Fibroblast of pulmonary artery (primary cell): ENCODE measurements around the gene SLC6A3.

Experiments used
- DNase-seq: peaks from one replicate; pipeline ENCODE4 v3.0.0-alpha.2; 2010; ENCODE audit warnings: low read depth
- H3K4me3 ChIP-seq: replicated peaks from 2 replicates; pipeline ENCODE4 v1.5.1; 2011; ENCODE audit warnings: low read depth, mild to moderate bottlenecking, control low read depth, low read length, moderate library complexity
- CTCF ChIP-seq: IDR thresholded peaks from 2 replicates; pipeline ENCODE4 v1.5.1; 2011; ENCODE audit warnings: mild to moderate bottlenecking, control low read depth, low read length, inconsistent platforms; ENCODE audit errors: missing control alignments

SLC6A3 gene

GRCh38 chr5:1359713-1360112 is 85.5 kb downstream of the SLC6A3 start:
- TF ChIP-seq CTCF = no peak
- no peak for DNase-seq
- no peak overlapping the region for H3K4me3 ChIP-seq

GRCh38 chr5:1359031-1359645 is 86.1 kb downstream of the SLC6A3 start:
- no peak overlapping the region for H3K4me3 ChIP-seq
- no peak for DNase-seq
- no peak for TF ChIP-seq CTCF

GRCh38 chr5:1358726-1359025 is 86.6 kb downstream of the SLC6A3 start:
- DNase-seq = no peak
- H3K4me3 ChIP-seq = no peak overlapping the region
- no peak for TF ChIP-seq CTCF

- no peak for DNase-seq
- no peak for TF ChIP-seq CTCF
- H3K4me3 ChIP-seq = no peak overlapping the region
These were observed 87.1 kb downstream of the SLC6A3 start for GRCh38 chr5:1357946-1358725.

- no peak for DNase-seq
- TF ChIP-seq CTCF = no peak
- no peak overlapping the region for H3K4me3 ChIP-seq
These were observed 88.1 kb downstream of the SLC6A3 start for GRCh38 chr5:1356873-1357787.

GRCh38 chr5:1354576-1354975 is 90.7 kb downstream of the SLC6A3 start:
- H3K4me3 ChIP-seq = no peak overlapping the region
- no peak for DNase-seq
- no peak for TF ChIP-seq CTCF
